Panc1 (cell line): Measurements from ENCODE around the gene ABCD3. TPM values are rescaled to one million over a fixed set of nuclear protein-coding genes. Genes with fewer than 3 reads are reported as not detected.
A peak's percentile ranks its signal among the peaks of the same experiment; 100 is the strongest.

Experiments
- ATAC-seq: fragments of 200-7000 bp; cut with Tn5 transposase; 2 replicates; pipeline ENCODE4 v1.9.1; 2020; ENCODE audit warnings: mild to moderate bottlenecking, moderate library complexity
- BruUV-seq: library from RNA; stranded (reverse); fragments of 400-500 nt; replicated peaks from 2 replicates; lab custom pipeline; 2021; lab: Mats Ljungman, UMichigan
- CTCF ChIA-PET: fragments of 300-600 bp; sonication (Branson Sonifier 250); formaldehyde crosslinking; loops from one replicate; lab custom pipeline; 2022; ENCODE audit warnings: antibody characterized with exemption; lab: Charles Lee
- POLR2A ChIA-PET: fragments of 300-600 bp; sonication (Branson Sonifier 250); formaldehyde crosslinking; loops from one replicate; lab custom pipeline; 2022; ENCODE audit warnings: antibody characterized with exemption; lab: Charles Lee
- DNase-seq: peaks from one replicate; pipeline ENCODE4 v3.0.0-alpha.2; 2010; ENCODE audit warnings: low read depth, low spot score
- H3K27ac ChIP-seq: 2 replicates; pipeline ENCODE4 v1.5.1; 2011; ENCODE audit warnings: mild to moderate bottlenecking, low read length, inconsistent platforms
- H3K27me3 ChIP-seq: fragments of 200-500 bp; sonication (Bioruptor generic); 2 replicates; pipeline ENCODE4 v1.6.0; 2014; ENCODE audit warnings: low read length, inconsistent platforms; ENCODE audit not compliant: control insufficient read depth, insufficient read depth
- H3K36me3 ChIP-seq: fragments of 200-500 bp; sonication (Bioruptor generic); 2 replicates; pipeline ENCODE4 v1.5.1; 2014; ENCODE audit warnings: inconsistent platforms, mild to moderate bottlenecking, low read length, moderate library complexity; ENCODE audit not compliant: control insufficient read depth, insufficient read depth
- H3K4me1 ChIP-seq: 2 replicates; pipeline ENCODE4 v1.5.1; 2011; ENCODE audit warnings: inconsistent platforms, mild to moderate bottlenecking, low read length, moderate library complexity; ENCODE audit not compliant: control insufficient read depth, insufficient read depth
- H3K4me3 ChIP-seq, 2 experiments: 2 replicates each; pipeline ENCODE4 v1.5.1; 2011 to 2012; ENCODE audit warnings: low read depth in 2 of 2, low read length in 2 of 2, mild to moderate bottlenecking in 2 of 2, inconsistent platforms in 1 of 2, moderate library complexity in 1 of 2
- H3K9me3 ChIP-seq: fragments of 200-500 bp; sonication (Bioruptor generic); 2 replicates; pipeline ENCODE4 v1.5.1; 2014; ENCODE audit warnings: low read depth, mild to moderate bottlenecking, inconsistent platforms, low read length, moderate library complexity; ENCODE audit not compliant: control insufficient read depth, insufficient read depth
- POLR2AphosphoS5 ChIP-seq: IDR thresholded peaks from 2 replicates; pipeline ENCODE4 v1.6.1; 2012; ENCODE audit warnings: mild to moderate bottlenecking, low read depth, low read length, moderate library complexity
- SIN3A ChIP-seq: IDR thresholded peaks from 2 replicates; pipeline ENCODE4 v1.6.1; 2012; ENCODE audit warnings: low read depth, mild to moderate bottlenecking, low read length, moderate library complexity, borderline replicate concordance; ENCODE audit not compliant: insufficient read depth
- TCF7L2 ChIP-seq: IDR thresholded peaks from 2 replicates; pipeline ENCODE4 v1.6.1; 2011; ENCODE audit warnings: mild to moderate bottlenecking, low read depth, low read length, inconsistent platforms
- in situ Hi-C: cut with HindIII; loops from 2 replicates; pipeline ENCODE4 v1.10.0; 2016; ENCODE audit warnings: low sequenced_read_pairs, low pct_unique_long_range_greater_than_20kb
- intact Hi-C: fragments of 100-400 bp; cut with micrococcal nuclease; formaldehyde crosslinking; loops from one replicate; pipeline ENCODE4 v1.10.0; 2022; ENCODE audit not compliant: unreplicated experiment
- total RNA-seq: library from RNA; stranded (reverse); gene quantifications from one replicate; pipeline ENCODE4 v1.2.1, GENCODE V29; 2021; ENCODE audit not compliant: unreplicated experiment
- TF ChIP-seq, protein P1 (sequence below): fragments of 450-650 bp; IDR thresholded peaks from 2 replicates; pipeline ENCODE4 v1.5.1; 2017; ENCODE audit warnings: mild to moderate bottlenecking
- TF ChIP-seq, protein P2 (sequence below), 2 experiments: IDR thresholded peaks; 2 replicates each; pipeline ENCODE4 v1.6.1; 2011 to 2012; ENCODE audit warnings: low read depth in 2 of 2, control low read depth in 1 of 2, low read length in 1 of 2, mild to moderate bottlenecking in 1 of 2, moderate library complexity in 1 of 2; ENCODE audit not compliant: insufficient read depth in 1 of 2

The ABCD3 gene
- total RNA-seq, 1 experiment from 2014 or later: 40.5 TPM

GRCh38 chr1:94522304-94522703 lies 104.1 kb downstream of the ABCD3 start:
- intact Hi-C loops (no loop called here), in situ Hi-C loops (no loop called here)
- Histone ChIP-seq H3K4me3 (no peak overlapping the region), H3K36me3 (no peaks in the 10 kb centered on the region), H3K27me3 (no peaks in the 10 kb centered on the region), H3K27ac (no peak overlapping the region), H3K9me3 (no peaks in the 10 kb centered on the region), H3K4me1 (no peaks in the 10 kb centered on the region)
- BruUV-seq: no TSS peak
- no peak for ATAC-seq
- DNase-seq: no peak
- CTCF ChIA-PET: no interaction called here
- TF ChIP-seq, protein P1, sequence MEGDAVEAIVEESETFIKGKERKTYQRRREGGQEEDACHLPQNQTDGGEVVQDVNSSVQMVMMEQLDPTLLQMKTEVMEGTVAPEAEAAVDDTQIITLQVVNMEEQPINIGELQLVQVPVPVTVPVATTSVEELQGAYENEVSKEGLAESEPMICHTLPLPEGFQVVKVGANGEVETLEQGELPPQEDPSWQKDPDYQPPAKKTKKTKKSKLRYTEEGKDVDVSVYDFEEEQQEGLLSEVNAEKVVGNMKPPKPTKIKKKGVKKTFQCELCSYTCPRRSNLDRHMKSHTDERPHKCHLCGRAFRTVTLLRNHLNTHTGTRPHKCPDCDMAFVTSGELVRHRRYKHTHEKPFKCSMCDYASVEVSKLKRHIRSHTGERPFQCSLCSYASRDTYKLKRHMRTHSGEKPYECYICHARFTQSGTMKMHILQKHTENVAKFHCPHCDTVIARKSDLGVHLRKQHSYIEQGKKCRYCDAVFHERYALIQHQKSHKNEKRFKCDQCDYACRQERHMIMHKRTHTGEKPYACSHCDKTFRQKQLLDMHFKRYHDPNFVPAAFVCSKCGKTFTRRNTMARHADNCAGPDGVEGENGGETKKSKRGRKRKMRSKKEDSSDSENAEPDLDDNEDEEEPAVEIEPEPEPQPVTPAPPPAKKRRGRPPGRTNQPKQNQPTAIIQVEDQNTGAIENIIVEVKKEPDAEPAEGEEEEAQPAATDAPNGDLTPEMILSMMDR: peak; percentile 31; the same call in 1 of the 2 replicates
- no peak for TF ChIP-seq TCF7L2
- POLR2A ChIA-PET: no interaction called here

DNA sequence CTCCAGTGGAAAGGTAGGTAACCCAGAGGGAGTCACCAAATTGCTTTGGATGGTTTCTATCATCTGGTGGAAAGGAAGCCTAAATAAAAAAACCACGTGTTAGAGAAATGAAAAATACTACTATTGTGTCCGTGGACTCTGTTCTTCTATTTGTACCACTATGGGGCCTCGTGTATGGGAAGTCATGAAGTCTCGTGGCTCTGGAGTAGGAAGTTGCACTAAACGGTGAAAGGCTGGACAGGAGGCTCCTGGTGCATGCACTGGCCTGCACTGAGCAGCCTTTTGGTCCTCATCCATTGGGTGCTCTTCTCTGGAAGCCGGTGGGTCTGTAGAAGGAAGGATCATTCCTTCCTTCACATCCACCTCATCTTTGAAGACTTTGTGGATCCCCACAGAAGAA lies 106.3 kb downstream of the ABCD3 start:
- no TSS peak for BruUV-seq
- Histone ChIP-seq H3K4me3 (no peak overlapping the region), H3K27ac (no peak overlapping the region), H3K9me3 (no peaks in the 10 kb centered on the region), H3K27me3 (no peaks in the 10 kb centered on the region), H3K4me1 (no peaks in the 10 kb centered on the region), H3K36me3 (no peaks in the 10 kb centered on the region)
- ATAC-seq: no peak
- no peak for DNase-seq
- in situ Hi-C loops: no loop called here
- ChIA-PET POLR2A (no interaction called here), CTCF (no interaction called here)
- TF ChIP-seq, protein P2, sequence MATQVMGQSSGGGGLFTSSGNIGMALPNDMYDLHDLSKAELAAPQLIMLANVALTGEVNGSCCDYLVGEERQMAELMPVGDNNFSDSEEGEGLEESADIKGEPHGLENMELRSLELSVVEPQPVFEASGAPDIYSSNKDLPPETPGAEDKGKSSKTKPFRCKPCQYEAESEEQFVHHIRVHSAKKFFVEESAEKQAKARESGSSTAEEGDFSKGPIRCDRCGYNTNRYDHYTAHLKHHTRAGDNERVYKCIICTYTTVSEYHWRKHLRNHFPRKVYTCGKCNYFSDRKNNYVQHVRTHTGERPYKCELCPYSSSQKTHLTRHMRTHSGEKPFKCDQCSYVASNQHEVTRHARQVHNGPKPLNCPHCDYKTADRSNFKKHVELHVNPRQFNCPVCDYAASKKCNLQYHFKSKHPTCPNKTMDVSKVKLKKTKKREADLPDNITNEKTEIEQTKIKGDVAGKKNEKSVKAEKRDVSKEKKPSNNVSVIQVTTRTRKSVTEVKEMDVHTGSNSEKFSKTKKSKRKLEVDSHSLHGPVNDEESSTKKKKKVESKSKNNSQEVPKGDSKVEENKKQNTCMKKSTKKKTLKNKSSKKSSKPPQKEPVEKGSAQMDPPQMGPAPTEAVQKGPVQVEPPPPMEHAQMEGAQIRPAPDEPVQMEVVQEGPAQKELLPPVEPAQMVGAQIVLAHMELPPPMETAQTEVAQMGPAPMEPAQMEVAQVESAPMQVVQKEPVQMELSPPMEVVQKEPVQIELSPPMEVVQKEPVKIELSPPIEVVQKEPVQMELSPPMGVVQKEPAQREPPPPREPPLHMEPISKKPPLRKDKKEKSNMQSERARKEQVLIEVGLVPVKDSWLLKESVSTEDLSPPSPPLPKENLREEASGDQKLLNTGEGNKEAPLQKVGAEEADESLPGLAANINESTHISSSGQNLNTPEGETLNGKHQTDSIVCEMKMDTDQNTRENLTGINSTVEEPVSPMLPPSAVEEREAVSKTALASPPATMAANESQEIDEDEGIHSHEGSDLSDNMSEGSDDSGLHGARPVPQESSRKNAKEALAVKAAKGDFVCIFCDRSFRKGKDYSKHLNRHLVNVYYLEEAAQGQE (IDR thresholded peaks at IDR 0.05; ENCODE audit: insufficient read depth in 1 of 2, low read depth in 2 of 2, low read length in 1 of 2): no peak
- TF ChIP-seq TCF7L2 (no peak), SIN3A (no peak), POLR2AphosphoS5 (no peak)
- intact Hi-C loops: no loop called here

DNA sequence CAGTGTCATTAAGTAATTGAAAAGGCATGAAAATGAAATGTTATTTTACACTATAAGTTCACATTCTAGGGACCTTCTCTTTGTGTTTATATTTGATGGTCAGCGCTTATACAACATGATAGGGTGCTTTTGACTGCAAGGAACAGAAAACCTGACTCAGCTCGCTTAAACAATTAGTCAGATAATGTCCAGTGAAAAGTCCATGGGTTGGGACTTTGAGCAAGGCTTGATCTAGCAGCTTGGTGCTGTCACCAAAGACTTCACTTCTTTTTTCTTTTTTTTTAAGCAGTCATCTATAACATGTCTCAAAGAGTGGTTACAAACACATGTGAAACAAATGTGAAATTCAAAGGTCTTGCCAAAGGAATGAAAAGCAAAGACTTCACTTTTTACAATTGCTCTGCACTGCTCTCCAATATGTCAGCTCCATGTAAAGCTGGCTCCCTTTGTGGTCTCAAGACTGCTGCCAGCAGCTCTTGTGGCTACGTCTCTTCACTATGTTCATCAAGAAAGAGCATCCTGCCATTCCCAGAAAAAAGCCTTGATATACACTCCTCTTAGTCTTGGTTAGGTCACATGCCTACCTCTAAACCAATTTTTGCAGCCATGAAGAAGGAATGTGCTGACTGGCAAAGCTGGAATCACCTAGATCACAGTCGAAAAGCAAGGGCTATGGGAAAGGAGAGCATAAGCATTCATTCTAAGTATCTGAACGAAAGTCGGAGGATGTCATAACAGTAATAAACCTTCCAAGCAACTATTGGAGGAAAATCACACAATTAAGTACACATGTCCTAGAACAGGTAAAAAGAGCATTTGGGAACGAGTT lies 108.2 kb downstream of the ABCD3 start:
- H3K9me3 ChIP-seq: no peaks in the 10 kb centered on the region
- CTCF ChIA-PET: interaction anchor here (0.7 kb wide), 1 partner anchor 30 kb away, joined by 3 read pairs; no protein-coding TSS in a partner anchor
- POLR2A ChIA-PET: no interaction called here
- TF ChIP-seq TCF7L2: no peak
- TF ChIP-seq, protein P1: no peak
- TF ChIP-seq, protein P2 (IDR thresholded peaks at IDR 0.05; ENCODE audit: insufficient read depth in 1 of 2, low read depth in 2 of 2, low read length in 1 of 2): no peak
- no peak for TF ChIP-seq POLR2AphosphoS5
- no peak for TF ChIP-seq SIN3A
- no peaks in the 10 kb centered on the region for H3K4me1 ChIP-seq
- intact Hi-C loops: no loop called here
- H3K27me3 ChIP-seq: no peaks in the 10 kb centered on the region
- no peak for DNase-seq
- H3K4me3 ChIP-seq: no peak overlapping the region
- no TSS peak for BruUV-seq
- no peak overlapping the region for H3K27ac ChIP-seq
- H3K36me3 ChIP-seq: no peaks in the 10 kb centered on the region
- in situ Hi-C loops: no loop called here
- no peak for ATAC-seq
